ENCODE data around the gene PNLIPRP3. TPM values are rescaled to one million over a fixed set of nuclear protein-coding genes. Genes with fewer than 3 reads are reported as not detected.
"Not testable (repeated sequence)": the region's sequence is repeated elsewhere in the genome, so short reads cannot be mapped to it uniquely, and the experiment has no call there.

The PNLIPRP3 gene
- total RNA-seq, 2 experiments from 2014 or later = not detected

- DNase-seq = peak in 3 of 14 experiments; percentile 2 to 15 (median 10)
- no peaks in the 10 kb centered on the region for H3K36me3 ChIP-seq (ENCODE audit: insufficient read depth, low read length)
- no peak overlapping the region for H3K4me3 ChIP-seq (ENCODE audit: low read length)
- Mint-ChIP-seq H3K4me1 (ENCODE audit: low read depth) (no peaks in the 10 kb centered on the region), H3K36me3 (ENCODE audit: low read depth) (no peaks in the 10 kb centered on the region), H3K27ac (no peak overlapping the region), H3K27me3 (peaks cover 7% of the 10 kb centered on the region), H3K9me3 (no peaks in the 10 kb centered on the region), H3K4me3 (no peak overlapping the region)
- ChIA-PET POLR2A (no interaction called here), CTCF (interaction anchor here (0.6 kb wide), 1 partner anchor 22 kb away, joined by 3 read pairs; no protein-coding TSS in a partner anchor)
- peak; percentile 65 for TF ChIP-seq CTCF (IDR thresholded peaks at IDR 0.05)
- no peak overlapping the region for H3K27ac ChIP-seq (ENCODE audit: low read depth in 1 of 2, low read length in 2 of 2)
- no peaks in the 10 kb centered on the region for H3K27me3 ChIP-seq (ENCODE audit: control insufficient read depth in 1 of 2, insufficient read depth in 2 of 2, low read length in 2 of 2)
- no peak for ATAC-seq (ENCODE audit: poor library complexity)
- no peaks in the 10 kb centered on the region for H3K9me3 ChIP-seq (ENCODE audit: control insufficient read depth in 1 of 2, insufficient read depth in 1 of 2, low read length in 2 of 2)
- no peaks in the 10 kb centered on the region for H3K4me1 ChIP-seq (ENCODE audit: insufficient read depth, low read length)
- intact Hi-C loops (cut with DNase I, micrococcal nuclease) = loop anchor here (2.0 to 5.0 kb wide), 4 partner anchors 679 to 1215 kb away; no protein-coding TSS in a partner anchor
Observed at GRCh38 chr10:116385994-116386809, 41.4 kb upstream of the PNLIPRP3 start.

- H3K9me3 ChIP-seq (ENCODE audit: control insufficient read depth in 1 of 2, insufficient read depth in 1 of 2, low read length in 2 of 2); H3K9me3 Mint-ChIP-seq; H3K36me3 ChIP-seq (ENCODE audit: insufficient read depth, low read length); H3K4me1 Mint-ChIP-seq (ENCODE audit: low read depth); H3K27ac Mint-ChIP-seq; intact Hi-C loops (cut with DNase I, micrococcal nuclease); H3K4me3 Mint-ChIP-seq; ATAC-seq (ENCODE audit: poor library complexity); H3K27ac ChIP-seq (ENCODE audit: low read depth in 1 of 2, low read length in 2 of 2); H3K4me3 ChIP-seq (ENCODE audit: low read length); CTCF ChIA-PET; H3K36me3 Mint-ChIP-seq (ENCODE audit: low read depth); H3K27me3 ChIP-seq (ENCODE audit: control insufficient read depth in 1 of 2, insufficient read depth in 2 of 2, low read length in 2 of 2); DNase-seq; H3K4me1 ChIP-seq (ENCODE audit: insufficient read depth, low read length); POLR2A ChIA-PET: not testable (repeated sequence)
- H3K27me3 Mint-ChIP-seq = peaks cover 12% of the 10 kb centered on the region
Observed at GRCh38 chr10:116393246-116393831, 34.3 kb upstream of the PNLIPRP3 start.

GRCh38 chr10:116395223-116395985 lies 32.2 kb upstream of the PNLIPRP3 start:
- H3K4me3 ChIP-seq (ENCODE audit: low read length) = no peak overlapping the region
- peaks cover 0 to 5% of the 10 kb centered on the region in 2 experiments for H3K9me3 ChIP-seq (ENCODE audit: control insufficient read depth in 1 of 2, insufficient read depth in 1 of 2, low read length in 2 of 2)
- H3K27me3 ChIP-seq (ENCODE audit: control insufficient read depth in 1 of 2, insufficient read depth in 2 of 2, low read length in 2 of 2) = no peaks in the 10 kb centered on the region
- no peak for TF ChIP-seq CTCF (IDR thresholded peaks at IDR 0.05)
- no peak for ATAC-seq (ENCODE audit: poor library complexity)
- no peak overlapping the region for H3K4me3 Mint-ChIP-seq
- H3K27ac Mint-ChIP-seq = no peak overlapping the region
- H3K4me1 Mint-ChIP-seq (ENCODE audit: low read depth) = no peaks in the 10 kb centered on the region
- no peaks in the 10 kb centered on the region for H3K36me3 ChIP-seq (ENCODE audit: insufficient read depth, low read length)
- H3K27ac ChIP-seq (ENCODE audit: low read depth in 1 of 2, low read length in 2 of 2) = no peak overlapping the region
- POLR2A ChIA-PET = no interaction called here
- intact Hi-C loops (cut with DNase I, micrococcal nuclease) = no loop called here
- no peaks in the 10 kb centered on the region for H3K9me3 Mint-ChIP-seq
- H3K27me3 Mint-ChIP-seq = peaks cover 7% of the 10 kb centered on the region
- no peaks in the 10 kb centered on the region for H3K36me3 Mint-ChIP-seq (ENCODE audit: low read depth)
- H3K4me1 ChIP-seq (ENCODE audit: insufficient read depth, low read length) = no peaks in the 10 kb centered on the region
- CTCF ChIA-PET = no interaction called here
- no peak for DNase-seq
